Hepatocyte (in vitro differentiated cells): ENCODE data around the gene PDE4D. TPM values are rescaled to one million over a fixed set of nuclear protein-coding genes. Genes with fewer than 3 reads are reported as not detected.
"Not testable (repeated sequence)": the region's sequence is repeated elsewhere in the genome, so short reads cannot be mapped to it uniquely, and the experiment has no call there.

ENCODE experiments used
- DNase-seq: peaks from one replicate; pipeline ENCODE4 v3.0.0-alpha.2; 2016; ENCODE audit warnings: low spot score
- H2AFZ ChIP-seq: fragments of 200-600 bp; sonication (generic); 2 replicates; pipeline ENCODE4 v1.6.0; 2016; ENCODE audit warnings: antibody characterized with exemption, mild to moderate bottlenecking
- H3K27ac ChIP-seq: fragments of 200-600 bp; sonication (generic); 2 replicates; pipeline ENCODE4 v1.5.1; 2016; ENCODE audit warnings: mild to moderate bottlenecking
- H3K27me3 ChIP-seq: fragments of 200-600 bp; sonication (generic); 2 replicates; pipeline ENCODE4 v1.6.1; 2016
- H3K36me3 ChIP-seq: fragments of 200-600 bp; sonication (generic); replicated peaks from 2 replicates; pipeline ENCODE4 v1.5.1; 2016; ENCODE audit warnings: low read depth; ENCODE audit not compliant: insufficient read depth
- H3K4me1 ChIP-seq: fragments of 200-600 bp; sonication (generic); 2 replicates; pipeline ENCODE4 v1.5.1; 2016; ENCODE audit warnings: mild to moderate bottlenecking, moderate library complexity; ENCODE audit not compliant: insufficient read depth
- H3K4me2 ChIP-seq: fragments of 200-600 bp; sonication (generic); 2 replicates; pipeline ENCODE4 v1.6.0; 2016
- H3K4me3 ChIP-seq: fragments of 200-600 bp; sonication (generic); 2 replicates; pipeline ENCODE4 v1.5.1; 2016; ENCODE audit warnings: mild to moderate bottlenecking
- H3K79me2 ChIP-seq: fragments of 200-600 bp; sonication (generic); 2 replicates; pipeline ENCODE4 v1.6.0; 2017; ENCODE audit warnings: mild to moderate bottlenecking
- H3K9me2 ChIP-seq: fragments of 200-600 bp; sonication (generic); replicated peaks from 2 replicates; pipeline ENCODE4 v1.6.0; 2017; ENCODE audit warnings: mild to moderate bottlenecking; ENCODE audit not compliant: insufficient read depth
- H3K9me3 ChIP-seq: fragments of 200-600 bp; sonication (generic); 2 replicates; pipeline ENCODE4 v1.5.1; 2016; ENCODE audit warnings: low read depth, mild to moderate bottlenecking
- H4K20me1 ChIP-seq: fragments of 200-600 bp; sonication (generic); 2 replicates; pipeline ENCODE4 v1.6.0; 2016; ENCODE audit warnings: mild to moderate bottlenecking; ENCODE audit not compliant: insufficient read depth, poor library complexity, severe bottlenecking
- CTCF ChIP-seq: fragments of 200-600 bp; sonication (generic); IDR thresholded peaks from 2 replicates; pipeline ENCODE4 v1.5.1; 2016; ENCODE audit warnings: antibody characterized with exemption, mild to moderate bottlenecking; ENCODE audit not compliant: poor library complexity
- EZH2 ChIP-seq: fragments of 200-600 bp; sonication (generic); IDR thresholded peaks from 2 replicates; pipeline ENCODE4 v1.6.1; 2016; ENCODE audit warnings: antibody characterized with exemption, mild to moderate bottlenecking, borderline replicate concordance
- EZH2phosphoT487 ChIP-seq: fragments of 200-600 bp; sonication (generic); IDR thresholded peaks from one replicate; pipeline ENCODE4 v1.6.1; 2018; ENCODE audit warnings: antibody characterized with exemption, mild to moderate bottlenecking, low read depth, moderate library complexity; ENCODE audit not compliant: unreplicated experiment, severe bottlenecking
- WGBS: methylation state at CpG from one replicate; pipeline ENCODE4 v1.1.6; 2016; ENCODE audit warnings: low lambda C conversion rate; ENCODE audit errors: missing lambda C conversion rate; 5-methylcytosine and 5-hydroxymethylcytosine counted together
- polyA plus RNA-seq: library from polyadenylated mRNA; unstranded; fragments of >200 nt; fragmentation: Nextera tagmentation; extraction: Ambion mirVana; gene quantifications from 2 replicates; pipeline ENCODE4 v1.2.1, GENCODE V29; 2016
- total RNA-seq: library from RNA; depleted of rRNA; stranded (reverse); fragments of >200 nt; gene quantifications from 2 replicates; pipeline ENCODE4 v1.2.3, GENCODE V29; 2014

Gene PDE4D
- total and polyA plus RNA-seq, 2 experiments from 2014 or later: 14.5 to 45.2 TPM

GRCh38 chr5:59412428-59412827, 481.1 kb downstream of the PDE4D start:
- DNase-seq: no peak
- peaks cover 3% of the 10 kb centered on the region for H3K9me3 ChIP-seq
- no peaks in the 10 kb centered on the region for H3K27me3 ChIP-seq
- H2AFZ ChIP-seq: no peak overlapping the region
- no peaks in the 10 kb centered on the region for H4K20me1 ChIP-seq
- no peaks in the 10 kb centered on the region for H3K9me2 ChIP-seq
- no peak for TF ChIP-seq EZH2phosphoT487
- TF ChIP-seq CTCF: no peak
- TF ChIP-seq EZH2: no peak
- no peaks in the 10 kb centered on the region for H3K36me3 ChIP-seq
- H3K4me2 ChIP-seq: no peak overlapping the region
- H3K4me1 ChIP-seq: peaks cover 8% of the 10 kb centered on the region
- H3K79me2 ChIP-seq: no peaks in the 10 kb centered on the region
- H3K4me3 ChIP-seq: no peak overlapping the region
- WGBS: 92% methylated on average over 2 of the region's 2 CpGs
- no peak overlapping the region for H3K27ac ChIP-seq

- H3K27ac ChIP-seq, H3K4me3 ChIP-seq, H3K79me2 ChIP-seq, DNase-seq, H2AFZ ChIP-seq, H3K9me3 ChIP-seq, H3K9me2 ChIP-seq, H3K36me3 ChIP-seq, H4K20me1 ChIP-seq, H3K27me3 ChIP-seq, H3K4me2 ChIP-seq, H3K4me1 ChIP-seq: not testable (repeated sequence)
- WGBS: 98% methylated on average over 3 of the region's 3 CpGs
Observed at GRCh38 chr5:59408997-59409396, 484.5 kb downstream of the PDE4D start.

- no peak for DNase-seq
- Histone ChIP-seq H3K9me2 (no peaks in the 10 kb centered on the region), H4K20me1 (no peaks in the 10 kb centered on the region), H2AFZ (no peak overlapping the region), H3K4me1 (no peaks in the 10 kb centered on the region), H3K27ac (no peak overlapping the region), H3K79me2 (no peaks in the 10 kb centered on the region), H3K4me2 (no peak overlapping the region), H3K9me3 (peaks cover 3% of the 10 kb centered on the region), H3K36me3 (no peaks in the 10 kb centered on the region), H3K4me3 (no peak overlapping the region), H3K27me3 (no peaks in the 10 kb centered on the region)
- WGBS: 94% methylated on average over 1 of the region's 1 CpG
- TF ChIP-seq EZH2phosphoT487 (no peak), EZH2 (no peak), CTCF (no peak)
Observed at GRCh38 chr5:59407967-59408366, 485.6 kb downstream of the PDE4D start.

- 38% methylated on average over 2 of the region's 2 CpGs for WGBS
- no peaks in the 10 kb centered on the region for H3K9me2 ChIP-seq
- H3K79me2 ChIP-seq: no peaks in the 10 kb centered on the region
- H3K27me3 ChIP-seq: no peaks in the 10 kb centered on the region
- H3K9me3 ChIP-seq: no peaks in the 10 kb centered on the region
- H2AFZ ChIP-seq: no peak overlapping the region
- H3K4me2 ChIP-seq: peak overlapping the region; percentile 29
- TF ChIP-seq EZH2phosphoT487 (no peak), EZH2 (no peak), CTCF (no peak)
- H3K36me3 ChIP-seq: no peaks in the 10 kb centered on the region
- no peaks in the 10 kb centered on the region for H4K20me1 ChIP-seq
- no peak overlapping the region for H3K4me3 ChIP-seq
- peaks cover 6% of the 10 kb centered on the region for H3K4me1 ChIP-seq
- DNase-seq: no peak
- no peak overlapping the region for H3K27ac ChIP-seq
Observed at GRCh38 chr5:59401637-59402036, 491.9 kb downstream of the PDE4D start.

GRCh38 chr5:59394956-59395355, 498.6 kb downstream of the PDE4D start:
- H3K27ac ChIP-seq, H3K4me2 ChIP-seq, H3K9me3 ChIP-seq, H3K79me2 ChIP-seq, H3K4me3 ChIP-seq, H4K20me1 ChIP-seq, H3K36me3 ChIP-seq, H3K27me3 ChIP-seq, H3K4me1 ChIP-seq, H3K9me2 ChIP-seq, DNase-seq, H2AFZ ChIP-seq: not testable (repeated sequence)
- 85% methylated on average over 7 of the region's 15 CpGs for WGBS
